ENCODE data around the gene SEPTIN14.
"Not testable (repeated sequence)": the region's sequence is repeated elsewhere in the genome, so short reads cannot be mapped to it uniquely, and the experiment has no call there.

The SEPTIN14 gene

DNA sequence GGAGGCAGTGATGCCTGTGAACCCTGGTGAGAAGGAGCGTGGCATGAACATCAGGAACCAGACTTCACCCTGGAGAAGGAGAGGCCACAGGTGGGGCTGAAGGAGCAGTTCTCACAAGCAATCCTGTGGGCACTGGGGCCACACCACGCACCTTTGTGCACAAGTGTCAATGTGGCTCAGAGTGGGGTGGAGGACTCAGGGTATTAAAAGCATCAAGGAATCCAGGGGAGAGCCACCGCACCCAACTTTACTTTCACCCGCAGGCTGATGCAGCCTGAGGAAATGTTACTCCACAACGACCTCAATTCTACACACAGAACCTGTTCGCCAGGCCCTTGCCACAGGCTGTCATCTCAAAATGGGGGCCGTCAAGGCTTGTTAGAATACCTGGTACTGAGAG, 77.1 kb downstream of the SEPTIN14 start:
- H3K27me3 ChIP-seq (ENCODE audit: insufficient read depth, low read length); H3K9ac ChIP-seq (ENCODE audit: low read depth, low read length); H3K4me1 ChIP-seq (ENCODE audit: insufficient read depth, low read length); H3K27ac ChIP-seq (ENCODE audit: low read depth, low read length); H3K4me3 ChIP-seq (ENCODE audit: low read length); H3K36me3 ChIP-seq (ENCODE audit: insufficient read depth, low read length): not testable (repeated sequence)
- 84% methylated on average over 6 of the region's 7 CpGs for WGBS
- peaks cover 18% of the 10 kb centered on the region for H3K9me3 ChIP-seq (ENCODE audit: insufficient read depth, low read depth, low read length)

DNA sequence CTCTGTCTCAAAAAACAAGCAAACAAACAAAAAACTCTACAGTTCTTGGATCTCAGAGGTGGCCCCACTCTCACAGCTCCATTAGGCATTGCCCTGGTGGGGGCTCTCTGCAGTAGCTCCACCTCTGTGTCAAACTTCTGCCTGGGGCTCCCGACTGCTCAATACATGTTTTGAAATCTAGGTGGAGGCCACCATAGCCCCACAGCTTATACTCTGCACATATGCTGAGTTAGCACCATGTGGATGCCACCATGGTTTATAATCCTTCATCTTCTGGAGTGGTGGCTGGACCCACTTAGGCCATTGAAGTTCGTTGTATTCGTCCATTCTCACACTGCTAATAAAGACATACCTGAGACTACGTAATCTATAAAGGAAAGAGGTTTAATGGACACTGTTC, 78.4 kb downstream of the SEPTIN14 start:
- WGBS = 64% methylated on average over 4 of the region's 4 CpGs
- Histone ChIP-seq H3K9me3 (ENCODE audit: insufficient read depth, low read depth, low read length) (peaks cover 16% of the 10 kb centered on the region), H3K27ac (ENCODE audit: low read depth, low read length) (no peak overlapping the region), H3K4me3 (ENCODE audit: low read length) (no peak overlapping the region), H3K36me3 (ENCODE audit: insufficient read depth, low read length) (no peaks in the 10 kb centered on the region), H3K27me3 (ENCODE audit: insufficient read depth, low read length) (no peaks in the 10 kb centered on the region), H3K9ac (ENCODE audit: low read depth, low read length) (no peak overlapping the region), H3K4me1 (ENCODE audit: insufficient read depth, low read length) (no peaks in the 10 kb centered on the region)

DNA sequence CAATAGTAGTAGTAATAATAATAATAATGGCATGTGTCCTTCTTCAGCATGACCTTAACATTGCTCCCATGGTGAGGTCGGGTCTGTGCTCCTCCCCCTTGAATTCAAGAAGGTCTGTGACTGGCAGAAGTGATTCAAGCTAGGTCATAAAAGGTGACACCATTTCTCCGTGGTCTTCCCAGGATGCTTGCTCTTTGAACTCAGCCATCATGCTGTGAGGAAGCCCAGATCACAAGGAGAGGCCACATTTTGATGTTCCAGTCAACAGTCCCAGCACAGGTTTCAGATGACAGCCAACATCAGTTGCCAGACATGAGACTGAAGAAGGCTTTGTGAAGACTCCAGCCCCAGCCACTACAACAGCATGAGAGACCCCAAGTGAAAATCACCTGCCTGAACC, 83.9 kb downstream of the SEPTIN14 start:
- H3K9ac ChIP-seq (ENCODE audit: low read depth, low read length) = no peak overlapping the region
- peaks cover 3% of the 10 kb centered on the region; the same call in 1 of the 2 replicates for H3K4me1 ChIP-seq (ENCODE audit: insufficient read depth, low read length)
- no peaks in the 10 kb centered on the region for H3K27me3 ChIP-seq (ENCODE audit: insufficient read depth, low read length)
- peaks cover 10% of the 10 kb centered on the region for H3K9me3 ChIP-seq (ENCODE audit: insufficient read depth, low read depth, low read length)
- no peak overlapping the region for H3K27ac ChIP-seq (ENCODE audit: low read depth, low read length)
- no peaks in the 10 kb centered on the region for H3K36me3 ChIP-seq (ENCODE audit: insufficient read depth, low read length)
- 26% methylated on average over 2 of the region's 2 CpGs for WGBS
- H3K4me3 ChIP-seq (ENCODE audit: low read length) = no peak overlapping the region

GRCh38 chr7:55776196-55776595, 86.4 kb downstream of the SEPTIN14 start:
- 87% methylated on average over 6 of the region's 8 CpGs for WGBS
- H3K9ac ChIP-seq (ENCODE audit: low read depth, low read length) = no peak overlapping the region
- H3K9me3 ChIP-seq (ENCODE audit: insufficient read depth, low read depth, low read length) = peaks cover 6% of the 10 kb centered on the region; the same call in 1 of the 2 replicates
- no peaks in the 10 kb centered on the region for H3K36me3 ChIP-seq (ENCODE audit: insufficient read depth, low read length)
- no peak overlapping the region for H3K4me3 ChIP-seq (ENCODE audit: low read length)
- no peak overlapping the region for H3K27ac ChIP-seq (ENCODE audit: low read depth, low read length)
- no peaks in the 10 kb centered on the region for H3K27me3 ChIP-seq (ENCODE audit: insufficient read depth, low read length)
- H3K4me1 ChIP-seq (ENCODE audit: insufficient read depth, low read length) = peaks cover 3% of the 10 kb centered on the region; the same call in 1 of the 2 replicates

DNA sequence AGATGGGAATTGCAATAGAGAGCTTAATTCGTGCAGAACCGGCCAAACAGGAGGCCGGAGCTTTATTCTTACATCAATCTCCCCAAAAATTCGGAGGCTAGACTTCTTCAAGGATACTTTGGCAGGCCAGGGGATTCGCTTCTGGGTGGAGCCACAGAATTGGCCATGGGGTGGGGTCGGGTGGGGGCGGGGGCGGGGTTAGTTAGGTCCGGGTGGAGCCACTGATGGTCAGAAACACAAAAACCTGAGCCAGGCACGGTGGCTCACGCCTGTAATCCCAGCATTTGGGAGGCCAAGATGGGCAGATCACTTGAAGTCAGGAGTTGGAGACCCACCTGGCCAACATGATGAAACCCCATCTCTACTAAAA, 87.5 kb downstream of the SEPTIN14 start:
- peaks cover 3% of the 10 kb centered on the region; the same call in 1 of the 2 replicates for H3K4me1 ChIP-seq (ENCODE audit: insufficient read depth, low read length)
- no peaks in the 10 kb centered on the region for H3K36me3 ChIP-seq (ENCODE audit: insufficient read depth, low read length)
- H3K4me3 ChIP-seq (ENCODE audit: low read length) = 0 out of 2 replicates have a peak overlapping the region, but pooled peaks have one; percentile 4
- H3K27me3 ChIP-seq (ENCODE audit: insufficient read depth, low read length) = no peaks in the 10 kb centered on the region
- H3K27ac ChIP-seq (ENCODE audit: low read depth, low read length) = no peak overlapping the region
- no peaks in the 10 kb centered on the region for H3K9me3 ChIP-seq (ENCODE audit: insufficient read depth, low read depth, low read length)
- WGBS = 70% methylated on average over 11 of the region's 11 CpGs
- H3K9ac ChIP-seq (ENCODE audit: low read depth, low read length) = no peak overlapping the region

DNA sequence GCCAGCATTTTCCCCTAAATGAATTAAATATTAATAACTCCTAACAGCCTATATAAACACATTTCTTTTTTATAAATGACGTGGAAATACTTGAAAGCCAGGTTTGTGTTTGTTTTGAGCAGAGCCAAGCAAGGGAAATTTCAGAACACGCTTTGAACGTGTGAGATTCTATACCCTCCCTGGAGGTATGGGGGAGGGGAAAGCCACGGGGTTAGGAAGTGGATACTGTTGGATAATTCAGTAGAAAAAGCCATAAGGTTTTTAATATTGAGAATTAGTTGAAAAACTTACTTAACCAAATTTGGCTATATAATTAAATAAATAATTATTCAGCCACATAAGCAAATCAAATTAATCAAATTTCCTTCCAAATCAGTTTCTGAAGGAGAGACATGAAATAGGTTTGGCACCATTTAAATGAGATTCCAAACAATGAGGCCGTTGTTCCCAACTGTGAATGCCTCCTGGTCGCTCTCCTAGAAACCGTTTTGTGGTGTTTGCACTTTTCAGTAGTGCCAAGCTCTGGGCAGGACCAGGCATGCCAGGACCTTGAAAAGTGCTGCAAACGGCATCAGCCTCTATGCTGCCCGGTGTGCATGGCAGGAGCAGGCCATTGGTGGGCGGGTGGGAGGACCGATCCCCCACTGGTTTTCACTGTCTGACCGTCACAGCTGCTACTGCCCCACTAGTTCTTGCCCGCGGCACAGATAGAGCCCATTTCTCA, 88.1 kb downstream of the SEPTIN14 start:
- Histone ChIP-seq H3K9ac (ENCODE audit: low read depth, low read length) (no peak overlapping the region), H3K27ac (ENCODE audit: low read depth, low read length) (no peak overlapping the region), H3K36me3 (ENCODE audit: insufficient read depth, low read length) (no peaks in the 10 kb centered on the region), H3K27me3 (ENCODE audit: insufficient read depth, low read length) (no peaks in the 10 kb centered on the region), H3K4me1 (ENCODE audit: insufficient read depth, low read length) (peaks cover 3% of the 10 kb centered on the region; the same call in 1 of the 2 replicates), H3K9me3 (ENCODE audit: insufficient read depth, low read depth, low read length) (no peaks in the 10 kb centered on the region), H3K4me3 (ENCODE audit: low read length) (0 out of 2 replicates have a peak overlapping the region, but pooled peaks have one; percentile 4)
- WGBS = 78% methylated on average over 14 of the region's 14 CpGs

DNA sequence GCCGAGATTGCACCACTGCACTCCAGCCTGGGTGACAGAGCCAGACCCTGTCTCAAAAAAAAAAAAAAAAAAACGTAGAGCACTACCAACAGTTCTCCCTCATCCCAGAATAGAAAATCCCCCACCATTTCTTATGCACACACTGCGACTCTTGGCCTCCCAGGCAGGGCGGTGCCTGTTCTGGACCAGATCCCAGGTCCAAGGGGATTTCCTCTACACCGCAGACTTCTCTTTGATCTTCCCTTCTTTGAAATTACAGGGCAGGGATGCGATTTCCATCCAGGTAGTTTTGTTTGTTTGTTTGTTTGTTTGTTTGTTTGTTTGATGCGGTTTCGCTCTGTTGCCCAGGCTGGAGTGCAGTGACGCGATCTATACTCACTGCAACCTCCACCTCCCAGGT, 91.8 kb downstream of the SEPTIN14 start:
- Histone ChIP-seq H3K9me3 (ENCODE audit: insufficient read depth, low read depth, low read length) (no peaks in the 10 kb centered on the region), H3K4me3 (ENCODE audit: low read length) (no peak overlapping the region), H3K27me3 (ENCODE audit: insufficient read depth, low read length) (no peaks in the 10 kb centered on the region), H3K27ac (ENCODE audit: low read depth, low read length) (no peak overlapping the region), H3K4me1 (ENCODE audit: insufficient read depth, low read length) (peaks cover 3% of the 10 kb centered on the region; the same call in 1 of the 2 replicates), H3K9ac (ENCODE audit: low read depth, low read length) (no peak overlapping the region), H3K36me3 (ENCODE audit: insufficient read depth, low read length) (no peaks in the 10 kb centered on the region)
- WGBS = 84% methylated on average over 9 of the region's 10 CpGs

- not testable (repeated sequence) for H3K9me3 ChIP-seq (ENCODE audit: insufficient read depth, low read depth, low read length); H3K27ac ChIP-seq (ENCODE audit: low read depth, low read length); H3K9ac ChIP-seq (ENCODE audit: low read depth, low read length); H3K4me3 ChIP-seq (ENCODE audit: low read length); H3K4me1 ChIP-seq (ENCODE audit: insufficient read depth, low read length); H3K36me3 ChIP-seq (ENCODE audit: insufficient read depth, low read length); H3K27me3 ChIP-seq (ENCODE audit: insufficient read depth, low read length)
- 68% methylated on average over 6 of the region's 6 CpGs for WGBS
Observed at GRCh38 chr7:55753274-55753862, 109.2 kb downstream of the SEPTIN14 start.

DNA sequence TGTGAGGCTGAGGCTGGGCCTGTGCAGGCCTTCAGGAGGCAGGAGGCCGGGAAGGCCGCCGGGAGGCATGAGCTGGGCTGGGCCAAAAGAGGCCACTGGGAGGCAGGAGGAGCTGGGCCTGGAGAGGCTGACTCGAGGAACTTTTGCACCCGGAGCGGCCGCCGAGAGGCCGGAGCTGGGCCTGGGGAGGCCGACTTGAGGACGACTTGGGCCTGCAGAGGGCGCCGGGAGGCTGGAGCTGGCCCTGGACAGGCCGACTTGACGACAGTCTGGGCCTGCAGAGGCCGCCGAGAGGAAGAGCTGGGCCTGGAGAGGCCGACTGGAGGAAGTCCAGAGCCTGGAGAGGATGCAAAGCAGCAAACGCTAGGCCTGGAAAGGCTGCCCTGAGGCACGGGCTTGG, 117.8 kb downstream of the SEPTIN14 start:
- not testable (repeated sequence) for H3K27me3 ChIP-seq (ENCODE audit: insufficient read depth, low read length); H3K4me3 ChIP-seq (ENCODE audit: low read length); H3K9ac ChIP-seq (ENCODE audit: low read depth, low read length); H3K27ac ChIP-seq (ENCODE audit: low read depth, low read length); H3K36me3 ChIP-seq (ENCODE audit: insufficient read depth, low read length); H3K9me3 ChIP-seq (ENCODE audit: insufficient read depth, low read depth, low read length); H3K4me1 ChIP-seq (ENCODE audit: insufficient read depth, low read length)
- WGBS = 79% methylated on average over 17 of the region's 20 CpGs

All from HUES64 (cell line).